Esophagus muscularis mucosa (tissue), 4 donors: Measurements from ENCODE around the gene PLB1. TPM values are rescaled to one million over a fixed set of nuclear protein-coding genes. Genes with fewer than 3 reads are reported as not detected.

Source experiments
- DNase-seq: peaks from one replicate; pipeline ENCODE4 v3.0.0-alpha.2; 2017; ENCODE audit errors: extremely low spot score
- H3K27ac ChIP-seq, 4 donors: fragments of 200-600 bp; sonication (generic); replicated peaks in 1 of 4; 1 replicate in 3 of 4; 2 replicates in 1 of 4; pipeline ENCODE4 v1.5.1; 2016 to 2019; ENCODE audit warnings: mild to moderate bottlenecking in 1 of 4
- H3K27me3 ChIP-seq, 4 donors: fragments of 200-600 bp; sonication (generic); one replicate each; pipeline versions ENCODE4 v1.5.1 to v1.6.0; 2016 to 2019
- H3K36me3 ChIP-seq, 4 donors: fragments of 200-600 bp; sonication (generic); one replicate each; pipeline ENCODE4 v1.5.1; 2016 to 2019
- H3K4me1 ChIP-seq, 4 donors: fragments of 200-600 bp; sonication (generic); one replicate each; pipeline ENCODE4 v1.5.1; 2016 to 2019
- H3K4me3 ChIP-seq, 4 donors: fragments of 200-600 bp; sonication (generic); 1 replicate in 2 of 4; 2 replicates in 2 of 4; pipeline ENCODE4 v1.5.1; 2016 to 2019; ENCODE audit warnings: mild to moderate bottlenecking in 4 of 4, moderate library complexity in 1 of 4
- H3K9me3 ChIP-seq, 4 donors: fragments of 200-600 bp; sonication (generic); 1 replicate in 3 of 4; 2 replicates in 1 of 4; pipeline ENCODE4 v1.5.1; 2016 to 2019
- EP300 ChIP-seq: sonication (generic); formaldehyde crosslinking; IDR thresholded peaks from one replicate; pipeline ENCODE4 v1.6.1; 2017; ENCODE audit warnings: antibody characterized with exemption
- POLR2A ChIP-seq: fragments of 450-650 bp; IDR thresholded peaks from one replicate; pipeline ENCODE4 v1.6.1; 2017; ENCODE audit warnings: antibody characterized with exemption, moderate library complexity, mild to moderate bottlenecking, low read depth
- POLR2AphosphoS5 ChIP-seq, 2 donors: sonication (generic); formaldehyde crosslinking; IDR thresholded peaks; one replicate each; pipeline ENCODE4 v1.6.1; 2017; ENCODE audit warnings: antibody characterized with exemption in 2 of 2
- WGBS: methylation state at CpG from one replicate; pipeline ENCODE4 v1.1.5; 2018; 5-methylcytosine and 5-hydroxymethylcytosine counted together
- intact Hi-C: fragments of 100-400 bp; cut with DNase I; formaldehyde crosslinking; loops from one replicate; pipeline ENCODE4 v1.15.1; 2023
- total RNA-seq, 4 donors: library from RNA; depleted of rRNA; stranded (reverse); fragments of >200 nt; gene quantifications; one replicate each; pipeline versions ENCODE4 v1.1.0 to v1.2.1, GENCODE V29; 2016
- TF ChIP-seq, protein P1 (sequence below), 3 experiments: fragments of 200-600 bp in 2 of 3; fragments of 450-650 bp in 1 of 3; sonication (generic) in 2 of 3; IDR thresholded peaks; one replicate each; pipeline ENCODE4 v1.5.1; 2017 to 2019; ENCODE audit warnings: antibody characterized with exemption in 3 of 3, mild to moderate bottlenecking in 2 of 3, moderate library complexity in 1 of 3

PLB1 gene
- total RNA-seq, 4 donors from 2014 or later: 2.5 to 11.1 (median 7.7) TPM

DNA sequence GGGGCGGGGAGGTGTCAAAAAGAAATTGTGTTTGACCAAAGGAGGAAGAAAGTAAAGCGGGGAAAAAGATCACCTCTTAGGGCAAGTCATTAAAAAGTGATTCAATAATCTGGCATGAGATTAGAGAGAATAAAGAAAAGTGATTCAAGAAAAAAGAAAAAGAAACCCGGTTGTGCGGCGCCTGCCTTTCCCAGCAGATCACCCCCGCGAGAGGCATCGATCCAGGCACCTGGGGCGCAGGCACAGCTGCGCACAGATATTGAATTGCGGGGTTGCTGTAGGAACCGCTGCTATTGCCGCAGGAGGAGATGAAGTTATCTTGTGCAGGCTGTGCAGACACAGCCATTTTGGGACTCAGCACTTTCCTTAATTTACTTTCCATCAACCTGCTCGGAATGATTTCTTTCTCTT lies 71.2 kb downstream of the PLB1 start:
- under 1% methylated on average over 14 of the region's 14 CpGs for WGBS
- Histone ChIP-seq H3K4me1 (peaks cover 5 to 19% (median 13%) of the 10 kb centered on the region in 4 donors), H3K4me3 (peak overlapping the region; percentile 51 to 62 (median 60)), H3K27me3 (no peaks in the 10 kb centered on the region), H3K9me3 (no peaks in the 10 kb centered on the region), H3K27ac (peak overlapping the region; percentile 61 to 76 (median 72)), H3K36me3 (no peaks in the 10 kb centered on the region)
- intact Hi-C loops: loop anchor here (5.0 to 10.0 kb wide), 3 partner anchors 185 to 328 kb away; partner anchors contain the start of genes PPP1CB, SPDYA and WDR43
- TF ChIP-seq EP300: no peak
- TF ChIP-seq, protein P1, sequence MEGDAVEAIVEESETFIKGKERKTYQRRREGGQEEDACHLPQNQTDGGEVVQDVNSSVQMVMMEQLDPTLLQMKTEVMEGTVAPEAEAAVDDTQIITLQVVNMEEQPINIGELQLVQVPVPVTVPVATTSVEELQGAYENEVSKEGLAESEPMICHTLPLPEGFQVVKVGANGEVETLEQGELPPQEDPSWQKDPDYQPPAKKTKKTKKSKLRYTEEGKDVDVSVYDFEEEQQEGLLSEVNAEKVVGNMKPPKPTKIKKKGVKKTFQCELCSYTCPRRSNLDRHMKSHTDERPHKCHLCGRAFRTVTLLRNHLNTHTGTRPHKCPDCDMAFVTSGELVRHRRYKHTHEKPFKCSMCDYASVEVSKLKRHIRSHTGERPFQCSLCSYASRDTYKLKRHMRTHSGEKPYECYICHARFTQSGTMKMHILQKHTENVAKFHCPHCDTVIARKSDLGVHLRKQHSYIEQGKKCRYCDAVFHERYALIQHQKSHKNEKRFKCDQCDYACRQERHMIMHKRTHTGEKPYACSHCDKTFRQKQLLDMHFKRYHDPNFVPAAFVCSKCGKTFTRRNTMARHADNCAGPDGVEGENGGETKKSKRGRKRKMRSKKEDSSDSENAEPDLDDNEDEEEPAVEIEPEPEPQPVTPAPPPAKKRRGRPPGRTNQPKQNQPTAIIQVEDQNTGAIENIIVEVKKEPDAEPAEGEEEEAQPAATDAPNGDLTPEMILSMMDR (IDR thresholded peaks at IDR 0.05): peak in 1 of 3 experiments; percentile 30
- no peak for DNase-seq

DNA sequence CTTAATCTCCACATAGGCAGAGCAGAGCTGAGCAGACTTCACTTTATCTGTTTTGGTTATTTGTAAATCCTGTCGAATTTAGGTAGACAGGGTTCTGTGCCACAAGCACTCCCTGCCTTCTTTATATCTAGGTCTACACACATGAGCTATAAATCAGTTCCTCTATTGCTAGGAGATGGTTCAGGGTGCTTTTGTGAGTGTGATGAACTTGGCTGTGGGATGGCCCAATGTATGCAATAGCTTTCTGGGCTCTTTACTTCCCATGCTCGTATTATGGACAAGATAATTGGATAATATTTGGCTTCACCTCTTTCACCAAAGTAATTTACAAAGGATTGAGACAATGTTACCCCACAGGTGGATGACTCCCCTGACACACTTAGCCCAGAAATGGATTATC lies 72.2 kb downstream of the PLB1 start:
- intact Hi-C loops: loop anchor here (5.0 to 10.0 kb wide), 3 partner anchors 184 to 327 kb away; partner anchors contain the start of genes PPP1CB, SPDYA and WDR43
- no peak for DNase-seq
- TF ChIP-seq POLR2A (no peak), POLR2AphosphoS5 (IDR thresholded peaks at IDR 0.05) (no peak), EP300 (no peak)
- TF ChIP-seq, protein P1 (IDR thresholded peaks at IDR 0.05): no peak
- H3K4me3 ChIP-seq: no peak overlapping the region
- H3K36me3 ChIP-seq: no peaks in the 10 kb centered on the region
- no peaks in the 10 kb centered on the region for H3K9me3 ChIP-seq
- 90% methylated on average over 2 of the region's 2 CpGs for WGBS
- no peaks in the 10 kb centered on the region for H3K27me3 ChIP-seq
- H3K27ac ChIP-seq: no peak overlapping the region
- H3K4me1 ChIP-seq: peaks cover 5 to 19% (median 13%) of the 10 kb centered on the region in 4 donors

DNA sequence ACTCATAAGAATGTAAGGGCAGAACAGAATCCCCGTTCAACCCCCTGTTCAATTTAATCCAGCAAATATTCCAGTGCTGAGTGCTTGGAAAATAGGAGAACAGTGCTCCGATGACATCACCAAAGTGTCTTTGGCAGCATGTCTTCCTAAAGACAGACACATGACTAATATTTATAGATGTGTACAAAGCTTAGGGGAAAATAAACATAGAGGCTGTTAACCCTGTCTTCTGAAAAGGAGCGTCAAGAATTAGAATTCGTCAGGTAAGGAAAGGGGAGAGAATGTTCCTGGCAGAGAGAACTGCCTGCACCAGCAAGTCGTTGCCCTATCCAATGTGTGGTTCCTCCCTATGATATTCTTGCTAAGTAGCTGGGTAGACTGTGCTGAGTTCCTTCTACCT lies 72.7 kb downstream of the PLB1 start:
- no peak for TF ChIP-seq POLR2AphosphoS5 (IDR thresholded peaks at IDR 0.05)
- Histone ChIP-seq H3K9me3 (no peaks in the 10 kb centered on the region), H3K27ac (no peak overlapping the region), H3K4me1 (peaks cover 5 to 19% (median 13%) of the 10 kb centered on the region in 4 donors), H3K36me3 (no peaks in the 10 kb centered on the region), H3K27me3 (no peaks in the 10 kb centered on the region), H3K4me3 (no peak overlapping the region)
- no peak for DNase-seq
- intact Hi-C loops: loop anchor here (5.0 to 10.0 kb wide), 3 partner anchors 184 to 326 kb away; partner anchors contain the start of genes PPP1CB, SPDYA and WDR43
- 79% methylated on average over 5 of the region's 5 CpGs for WGBS

DNA sequence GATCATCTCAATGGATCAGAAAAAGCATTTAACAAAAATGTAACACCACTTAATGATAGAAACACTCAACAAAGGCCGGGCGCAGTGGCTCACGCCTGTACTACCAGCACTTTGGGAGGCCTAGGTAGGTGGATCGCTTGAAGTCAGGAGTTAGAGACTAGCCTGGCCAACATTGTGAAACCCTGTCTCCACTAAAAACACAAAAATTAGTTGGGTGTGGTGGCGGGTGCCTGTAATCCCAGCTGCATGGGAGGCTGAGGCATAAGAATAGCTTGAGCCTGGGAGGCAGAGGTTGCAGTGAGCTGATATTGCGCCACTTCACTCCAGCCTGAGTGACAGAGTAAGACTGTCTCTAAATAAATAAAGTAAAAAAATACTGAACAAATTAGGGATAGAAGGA lies 74.6 kb downstream of the PLB1 start:
- H3K27me3 ChIP-seq: no peaks in the 10 kb centered on the region
- H3K4me3 ChIP-seq: no peak overlapping the region
- H3K9me3 ChIP-seq: no peaks in the 10 kb centered on the region
- DNase-seq: no peak
- H3K36me3 ChIP-seq: no peaks in the 10 kb centered on the region
- H3K4me1 ChIP-seq: peaks cover 5 to 19% (median 13%) of the 10 kb centered on the region in 4 donors
- intact Hi-C loops: no loop called here
- 97% methylated on average over 6 of the region's 6 CpGs for WGBS
- TF ChIP-seq, protein P1 (IDR thresholded peaks at IDR 0.05): no peak
- TF ChIP-seq EP300 (no peak), POLR2A (no peak), POLR2AphosphoS5 (IDR thresholded peaks at IDR 0.05) (no peak)
- no peak overlapping the region for H3K27ac ChIP-seq

DNA sequence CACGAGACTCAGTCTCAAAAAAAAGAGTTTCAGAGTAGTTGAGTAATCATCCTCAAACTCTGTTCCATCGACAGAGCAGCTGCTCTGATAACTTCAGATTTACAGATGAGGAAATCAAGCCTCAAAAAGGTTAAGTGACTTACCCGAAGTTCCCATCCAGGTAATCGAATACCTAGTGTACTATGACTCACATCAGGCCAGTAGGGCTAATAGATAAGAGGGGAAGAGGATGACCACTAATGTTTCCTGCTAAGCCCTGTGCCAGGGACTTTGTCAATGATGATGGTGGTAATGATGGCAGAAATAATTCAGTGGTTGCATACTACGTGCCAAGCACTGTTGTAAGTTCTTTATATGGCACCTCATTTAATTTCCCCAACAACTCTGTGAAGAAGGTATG lies 80.9 kb downstream of the PLB1 start:
- Histone ChIP-seq H3K9me3 (no peaks in the 10 kb centered on the region), H3K4me3 (no peak overlapping the region), H3K27me3 (no peaks in the 10 kb centered on the region), H3K4me1 (no peaks in the 10 kb centered on the region), H3K27ac (no peak overlapping the region), H3K36me3 (no peaks in the 10 kb centered on the region)
- no peak for DNase-seq
- intact Hi-C loops: no loop called here
- 91% methylated on average over 5 of the region's 5 CpGs for WGBS
- TF ChIP-seq POLR2A: no peak
- no peak for TF ChIP-seq POLR2AphosphoS5 (IDR thresholded peaks at IDR 0.05)
